Natural killer cell (primary cell): ENCODE results near the gene SIRT1. TPM values are rescaled to one million over a fixed set of nuclear protein-coding genes. Genes with fewer than 3 reads are reported as not detected.
"Not testable (repeated sequence)": the region's sequence is repeated elsewhere in the genome, so short reads cannot be mapped to it uniquely, and the experiment has no call there.

Source experiments
- ATAC-seq, 3 donors: fragments of 150-1000 bp in 2 of 3; fragments of 200-7000 bp in 1 of 3; cut with Tn5 transposase; 1 replicate in 1 of 3; 2 replicates in 2 of 3; pipeline ENCODE4 v1.10.0; 2021; ENCODE audit warnings: mild to moderate bottlenecking in 2 of 3, moderate library complexity in 2 of 3
- DNase-seq, 2 donors: peaks; one replicate each; pipeline versions ENCODE4 v3.0.0 to v3.0.0-alpha.2; 2013 to 2021; ENCODE audit warnings: mixed read lengths in 1 of 2
- H3K27ac ChIP-seq: one replicate; pipeline ENCODE4 v1.5.1; 2013; ENCODE audit warnings: mild to moderate bottlenecking, low read length
- H3K27me3 ChIP-seq: one replicate; pipeline ENCODE4 v1.6.1; 2013; ENCODE audit warnings: low read length; ENCODE audit not compliant: control insufficient read depth, insufficient read depth
- H3K36me3 ChIP-seq: one replicate; pipeline ENCODE4 v1.6.1; 2013; ENCODE audit warnings: low read length; ENCODE audit not compliant: control insufficient read depth, insufficient read depth
- H3K4me1 ChIP-seq: one replicate; pipeline ENCODE4 v1.6.1; 2013; ENCODE audit warnings: low read length; ENCODE audit not compliant: control insufficient read depth, insufficient read depth
- H3K4me3 ChIP-seq: one replicate; pipeline ENCODE4 v1.5.1; 2013; ENCODE audit warnings: low read length
- H3K9me3 ChIP-seq: one replicate; pipeline ENCODE4 v1.6.1; 2013; ENCODE audit warnings: low read length; ENCODE audit not compliant: control insufficient read depth, insufficient read depth
- H3K27ac Mint-ChIP-seq, 2 donors: one replicate each; pipeline ENCODE4 v1.8.0; 2022; ENCODE audit warnings: mild to moderate bottlenecking in 2 of 2, mixed read lengths in 2 of 2, moderate library complexity in 1 of 2
- H3K27me3 Mint-ChIP-seq, 2 donors: one replicate each; pipeline ENCODE4 v1.8.0; 2022; ENCODE audit warnings: low read depth in 2 of 2, mixed read lengths in 2 of 2
- H3K36me3 Mint-ChIP-seq: one replicate; pipeline ENCODE4 v1.8.0; 2022; ENCODE audit warnings: mixed read lengths
- H3K4me1 Mint-ChIP-seq, 2 donors: one replicate each; pipeline ENCODE4 v1.8.0; 2022; ENCODE audit warnings: mixed read lengths in 2 of 2
- H3K4me3 Mint-ChIP-seq: one replicate; pipeline ENCODE4 v1.8.0; 2022; ENCODE audit warnings: mild to moderate bottlenecking, moderate library complexity, mixed read lengths
- H3K9me3 Mint-ChIP-seq, 2 donors: one replicate each; pipeline ENCODE4 v1.8.0; 2022; ENCODE audit warnings: mixed read lengths in 2 of 2
- CTCF ChIP-seq: fragments of 200-600 bp; IDR thresholded peaks from one replicate; pipeline ENCODE4 v1.8.0; 2022; ENCODE audit warnings: antibody characterized with exemption
- WGBS: methylation state at CpG from one replicate; pipeline ENCODE4 v1.1.7; 2013; ENCODE audit warnings: missing lambda C conversion rate; ENCODE audit not compliant: insufficient coverage; 5-methylcytosine and 5-hydroxymethylcytosine counted together
- intact Hi-C: fragments of 100-400 bp; cut with micrococcal nuclease; formaldehyde crosslinking; loops from one replicate; pipeline ENCODE4 v1.14.2; 2022
- total RNA-seq, 4 donors: library from RNA; stranded (reverse); fragments of 120-200 nt in 1 of 4; gene quantifications; one replicate each; pipeline versions ENCODE4 v1.2.3 to v1.2.4, GENCODE V29; 2013 to 2022

The SIRT1 gene
- total RNA-seq, 3 donors from 2014 or later (not counting 1 experiment from before 2014, with no cell fraction given) = 38.2 to 51.0 (median 48.2) TPM

DNA sequence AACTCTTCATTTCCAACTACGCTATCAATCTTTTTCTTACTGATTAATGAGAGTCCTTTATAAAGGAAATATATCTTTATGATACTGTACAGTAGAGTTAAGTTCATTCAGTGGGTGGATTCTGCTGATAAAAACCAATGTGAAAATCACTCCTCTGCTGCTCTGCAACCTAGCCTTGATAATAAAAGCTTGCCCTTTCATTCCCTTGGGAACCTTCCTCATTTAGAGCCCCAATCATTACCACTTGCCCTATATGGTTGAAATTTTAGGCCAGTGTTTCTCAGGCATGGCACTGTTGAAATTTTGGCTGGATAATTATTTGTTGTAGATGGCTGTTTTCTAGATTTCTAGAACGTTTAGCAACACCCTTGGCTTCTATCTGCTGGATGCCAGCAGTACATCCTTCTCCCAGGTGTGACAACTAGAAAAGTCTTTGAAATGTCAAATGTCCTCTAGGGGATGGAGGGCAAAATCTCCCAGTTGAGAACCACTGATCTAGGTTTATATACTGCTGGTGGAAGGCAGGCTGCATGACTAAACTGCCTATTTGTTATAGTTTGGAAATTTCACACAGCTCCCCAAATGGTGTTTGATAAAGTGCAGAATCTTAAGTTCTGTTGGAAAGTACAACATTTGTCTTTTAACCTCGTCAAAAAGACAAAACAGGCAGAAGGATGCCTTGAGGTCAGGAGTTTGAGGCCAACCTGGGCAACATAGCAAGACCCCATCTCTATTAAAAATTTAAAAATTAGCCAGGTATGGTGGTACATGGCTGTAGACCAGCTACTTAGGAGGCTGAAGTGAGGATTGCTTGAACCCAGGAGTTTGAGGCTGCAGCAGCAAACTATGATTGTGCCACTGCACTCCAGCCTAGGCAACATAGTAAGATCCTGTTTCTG, 8.9 kb upstream of the SIRT1 start:
- H3K27ac ChIP-seq = no peak overlapping the region
- H3K36me3 Mint-ChIP-seq = no peaks in the 10 kb centered on the region
- H3K4me3 ChIP-seq = no peak overlapping the region
- no peak for DNase-seq
- ATAC-seq = no peak
- H3K9me3 Mint-ChIP-seq = no peaks in the 10 kb centered on the region
- WGBS = 76% methylated on average over 2 of the region's 3 CpGs
- TF ChIP-seq CTCF = no peak
- H3K4me1 Mint-ChIP-seq = no peaks in the 10 kb centered on the region
- no peaks in the 10 kb centered on the region for H3K36me3 ChIP-seq
- H3K27me3 ChIP-seq = no peaks in the 10 kb centered on the region
- no peak overlapping the region for H3K4me3 Mint-ChIP-seq
- intact Hi-C loops = no loop called here
- no peaks in the 10 kb centered on the region for H3K27me3 Mint-ChIP-seq
- no peaks in the 10 kb centered on the region for H3K4me1 ChIP-seq
- H3K9me3 ChIP-seq = no peaks in the 10 kb centered on the region
- H3K27ac Mint-ChIP-seq = no peak overlapping the region

DNA sequence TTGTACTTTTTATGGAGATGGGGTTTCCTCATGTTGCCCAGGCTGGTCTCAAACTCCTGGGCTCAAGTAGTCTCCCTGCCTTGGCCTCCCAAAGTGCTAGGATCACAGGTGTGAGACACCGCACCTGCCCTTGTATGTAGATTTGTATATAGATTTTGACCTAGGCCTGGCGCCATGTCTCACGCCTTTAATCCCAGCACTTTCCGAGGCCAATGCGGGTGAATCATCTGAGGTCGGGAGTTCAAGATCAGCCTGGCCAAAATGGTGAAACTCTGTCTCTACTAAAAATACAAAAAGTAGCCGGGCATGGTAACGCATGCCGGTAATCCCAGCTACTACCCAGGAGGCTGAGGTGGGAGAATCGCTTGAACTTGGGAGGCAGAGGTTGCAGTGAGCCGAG, 7.0 kb upstream of the SIRT1 start:
- H3K36me3 ChIP-seq, intact Hi-C loops, H3K9me3 Mint-ChIP-seq, H3K4me3 Mint-ChIP-seq, H3K27me3 ChIP-seq, DNase-seq, H3K4me1 Mint-ChIP-seq, H3K27me3 Mint-ChIP-seq, H3K4me3 ChIP-seq, H3K27ac Mint-ChIP-seq, H3K36me3 Mint-ChIP-seq, H3K9me3 ChIP-seq, H3K4me1 ChIP-seq, H3K27ac ChIP-seq, ATAC-seq: not testable (repeated sequence)
- WGBS = 97% methylated on average over 10 of the region's 11 CpGs

- H3K27me3 Mint-ChIP-seq = no peaks in the 10 kb centered on the region
- no peak overlapping the region for H3K27ac Mint-ChIP-seq
- no peak for TF ChIP-seq CTCF
- no peaks in the 10 kb centered on the region for H3K36me3 ChIP-seq
- WGBS = 91% methylated on average over 7 of the region's 7 CpGs
- H3K36me3 Mint-ChIP-seq = no peaks in the 10 kb centered on the region
- H3K27me3 ChIP-seq = no peaks in the 10 kb centered on the region
- no peak overlapping the region for H3K4me3 ChIP-seq
- H3K9me3 Mint-ChIP-seq = no peaks in the 10 kb centered on the region
- H3K27ac ChIP-seq = no peak overlapping the region
- no peaks in the 10 kb centered on the region for H3K9me3 ChIP-seq
- ATAC-seq = no peak
- intact Hi-C loops = no loop called here
- H3K4me1 Mint-ChIP-seq = no peaks in the 10 kb centered on the region
- DNase-seq = no peak
- no peak overlapping the region for H3K4me3 Mint-ChIP-seq
- no peaks in the 10 kb centered on the region for H3K4me1 ChIP-seq
These were observed 6.3 kb upstream of the SIRT1 start for GRCh38 chr10:67878133-67878532.

- TF ChIP-seq CTCF = no peak
- Histone ChIP-seq H3K4me3 (peak overlapping the region; percentile 63), H3K36me3 (peaks cover 19% of the 10 kb centered on the region), H3K27ac (peak overlapping the region; percentile 87), H3K27me3 (no peaks in the 10 kb centered on the region), H3K4me1 (peaks cover 23% of the 10 kb centered on the region), H3K9me3 (no peaks in the 10 kb centered on the region)
- Mint-ChIP-seq H3K36me3 (peaks cover 12% of the 10 kb centered on the region), H3K9me3 (no peaks in the 10 kb centered on the region), H3K4me1 (peaks cover 31 to 42% of the 10 kb centered on the region in 2 donors), H3K27me3 (no peaks in the 10 kb centered on the region), H3K4me3 (peak overlapping the region; percentile 92), H3K27ac (peak overlapping the region; percentile 95)
- intact Hi-C loops = loop anchor here (1.0 to 2.0 kb wide), 2 partner anchors 29 to 190 kb away; no protein-coding TSS in a partner anchor
- DNase-seq (no peak), ATAC-seq (no peak)
- WGBS = 41% methylated on average over 9 of the region's 13 CpGs
These were observed 645 bp upstream of the SIRT1 start for GRCh38 chr10:67883710-67884312.
